HT1080 (cell line): ENCODE results near the gene UHMK1. TPM values are rescaled to one million over a fixed set of nuclear protein-coding genes. Genes with fewer than 3 reads are reported as not detected.
A peak's percentile ranks its signal among the peaks of the same experiment; 100 is the strongest.
"Not testable (repeated sequence)": the region's sequence is repeated elsewhere in the genome, so short reads cannot be mapped to it uniquely, and the experiment has no call there.

Source experiments
- DNase-seq: peaks from one replicate; pipeline ENCODE4 v3.0.0-alpha.2; 2015; ENCODE audit warnings: low read depth
- small RNA-seq: library from RNA; depleted of rRNA; stranded (forward); fragments of <200 nt; gene quantifications from one replicate; pipeline ENCODE3, GENCODE V24; 2014
- total RNA-seq: library from RNA; depleted of rRNA; stranded (reverse); fragments of >200 nt; shearing (Covaris generic); gene quantifications from 2 replicates; pipeline ENCODE4 v1.2.3, GENCODE V29; 2014; rRNA removed

UHMK1 gene
- total RNA-seq, 1 experiment from 2014 or later = 58.0 TPM

- DNase-seq = peak; percentile 24
Observed at GRCh38 chr1:162564762-162565218, 67.2 kb downstream of the UHMK1 start.

DNA sequence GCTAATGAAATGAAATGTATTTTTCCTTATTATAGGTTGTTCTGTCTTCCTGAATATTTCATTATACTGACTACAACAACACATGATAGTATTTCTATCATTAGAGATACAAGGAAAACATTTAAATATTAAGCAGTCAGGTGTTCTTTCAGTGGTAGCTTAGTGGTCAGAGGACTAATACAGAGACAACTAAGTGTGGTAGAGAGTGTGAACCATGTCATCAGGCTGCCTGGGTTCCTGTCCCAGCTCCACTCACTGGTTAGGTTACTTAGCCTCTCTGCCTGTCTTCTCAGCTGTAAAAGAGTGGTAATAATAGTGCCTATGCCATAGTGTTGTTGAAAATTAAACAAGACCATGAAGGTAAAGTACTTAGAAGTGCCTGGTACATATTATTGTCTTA, 67.8 kb downstream of the UHMK1 start:
- DNase-seq = no peak

DNA sequence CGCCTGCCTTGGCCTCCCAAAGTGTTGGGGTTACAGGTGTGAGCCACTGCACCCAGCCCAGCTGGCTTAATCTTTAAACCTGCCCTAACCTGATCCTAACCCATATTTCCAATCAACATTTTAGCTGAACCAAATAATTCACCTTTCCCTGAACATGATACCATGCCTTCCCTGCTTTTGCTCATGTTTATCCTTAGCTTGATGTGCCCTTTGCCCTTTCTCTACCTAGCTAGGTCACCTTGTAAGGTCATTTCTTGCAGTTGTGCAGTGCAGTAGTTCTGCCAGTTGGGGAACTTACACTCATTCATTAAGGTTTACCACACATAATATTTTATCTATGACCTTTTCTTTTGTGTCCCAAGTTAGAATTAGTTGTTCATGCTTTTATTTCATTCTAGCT, 69.3 kb downstream of the UHMK1 start:
- DNase-seq = no peak

GRCh38 chr1:162568802-162569201, 71.2 kb downstream of the UHMK1 start:
- DNase-seq = no peak

DNA sequence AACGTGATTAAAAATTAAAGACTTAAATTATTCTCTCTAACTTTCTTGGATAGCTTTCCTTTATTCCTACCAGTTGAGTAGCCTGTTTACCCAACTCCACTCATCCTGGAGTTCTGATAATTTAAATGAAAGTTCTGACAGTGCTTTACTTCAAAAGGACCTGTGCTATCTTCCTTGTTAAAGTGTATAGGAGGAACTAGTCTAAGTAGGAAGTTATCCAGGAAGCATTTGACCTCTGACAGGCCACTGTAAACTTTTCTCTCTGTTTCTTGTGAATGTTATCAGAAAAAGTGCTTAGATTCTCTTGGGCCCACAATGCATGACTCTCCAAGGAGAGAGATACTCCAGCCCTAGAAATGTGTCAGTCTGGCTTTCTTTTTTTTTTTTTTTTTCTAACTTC, 73.1 kb downstream of the UHMK1 start:
- DNase-seq = no peak

DNA sequence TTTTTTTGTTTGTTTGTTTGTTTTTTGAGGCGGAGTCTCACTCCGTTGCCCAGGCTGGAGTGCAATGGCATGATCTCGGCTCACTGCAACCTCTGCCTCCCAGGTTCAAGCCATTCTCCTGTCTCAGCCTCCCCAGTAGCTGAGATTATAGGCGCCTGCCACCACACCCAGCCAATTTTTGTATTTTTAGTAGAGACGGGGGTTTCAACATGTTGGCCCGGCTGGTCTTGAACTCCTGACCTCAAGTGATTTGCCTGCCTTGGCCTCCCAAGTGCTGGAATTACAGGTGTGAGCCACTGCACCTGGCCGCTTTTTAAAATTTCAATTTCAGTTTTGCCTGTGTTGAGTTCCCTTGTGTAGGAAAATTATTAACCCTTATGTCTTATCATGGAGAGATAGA, 73.5 kb downstream of the UHMK1 start:
- not testable (repeated sequence) for DNase-seq

GRCh38 chr1:162571696-162572095, 74.1 kb downstream of the UHMK1 start:
- no peak for DNase-seq

GRCh38 chr1:162573136-162573535, 75.5 kb downstream of the UHMK1 start:
- no peak for DNase-seq

- no peak for DNase-seq
Observed at GRCh38 chr1:162578071-162578700, 80.6 kb downstream of the UHMK1 start.

- DNase-seq = no peak
Observed at GRCh38 chr1:162578936-162579335, 81.3 kb downstream of the UHMK1 start.

Small RNA genes within 50 kb of the gene (small RNA-seq; reads per million reads assigned to genes)
- gene UQCRBP2 = not detected

Other genes starting within 250 kb of the UHMK1 start
- not detected in 2 replicates for gene SPATA46, start 121.0 kb upstream of the UHMK1 start, total RNA-seq
- 0.84 and 1.3 TPM in 2 replicates for gene C1orf226, start 116.1 kb upstream of the UHMK1 start, total RNA-seq
- 0.10 and 0.40 TPM in 2 replicates for gene SH2D1B, start 85.7 kb upstream of the UHMK1 start, total RNA-seq
- 233 and 246 TPM in 2 replicates for gene UAP1, start 63.9 kb downstream of the UHMK1 start, total RNA-seq
- gene DDR2, start 134.6 kb downstream of the UHMK1 start, total RNA-seq = 29.0 and 34.4 TPM in 2 replicates